ENCODE measurements around the gene VASP. TPM values are rescaled to one million over a fixed set of nuclear protein-coding genes. Genes with fewer than 3 reads are reported as not detected.

VASP gene
- total and polyA plus RNA-seq, 2 donors (not counting 1 experiment from before 2014, with no cell fraction given): 79.5 to 108 TPM

DNA sequence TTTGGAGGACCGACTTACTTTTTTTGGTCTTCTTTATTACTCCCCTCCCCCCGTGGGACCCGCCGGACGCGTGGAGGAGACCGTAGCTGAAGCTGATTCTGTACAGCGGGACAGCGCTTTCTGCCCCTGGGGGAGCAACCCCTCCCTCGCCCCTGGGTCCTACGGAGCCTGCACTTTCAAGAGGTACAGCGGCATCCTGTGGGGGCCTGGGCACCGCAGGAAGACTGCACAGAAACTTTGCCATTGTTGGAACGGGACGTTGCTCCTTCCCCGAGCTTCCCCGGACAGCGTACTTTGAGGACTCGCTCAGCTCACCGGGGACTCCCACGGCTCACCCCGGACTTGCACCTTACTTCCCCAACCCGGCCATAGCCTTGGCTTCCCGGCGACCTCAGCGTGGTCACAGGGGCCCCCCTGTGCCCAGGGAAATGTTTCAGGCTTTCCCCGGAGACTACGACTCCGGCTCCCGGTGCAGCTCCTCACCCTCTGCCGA, 39.1 kb upstream of the VASP start:
- ATAC-seq (ENCODE audit: low read depth): peak; percentile 7
- whole genome bisulfite sequencing (ENCODE audit: insufficient coverage): under 1% methylated on average over 30 of the region's 31 CpGs
- intact Hi-C loops (cut with micrococcal nuclease): loop anchor here (2.0 kb wide), 1 partner anchor 17 kb away; no protein-coding TSS in a partner anchor

GRCh38 chr19:45468803-45469131, 38.5 kb upstream of the VASP start:
- no peak for TF ChIP-seq EZH2 (IDR thresholded peaks at IDR 0.05; ENCODE audit: borderline replicate concordance, insufficient read depth, low read depth, low read length, poor library complexity, severe bottlenecking)
- TF ChIP-seq, protein P1, sequence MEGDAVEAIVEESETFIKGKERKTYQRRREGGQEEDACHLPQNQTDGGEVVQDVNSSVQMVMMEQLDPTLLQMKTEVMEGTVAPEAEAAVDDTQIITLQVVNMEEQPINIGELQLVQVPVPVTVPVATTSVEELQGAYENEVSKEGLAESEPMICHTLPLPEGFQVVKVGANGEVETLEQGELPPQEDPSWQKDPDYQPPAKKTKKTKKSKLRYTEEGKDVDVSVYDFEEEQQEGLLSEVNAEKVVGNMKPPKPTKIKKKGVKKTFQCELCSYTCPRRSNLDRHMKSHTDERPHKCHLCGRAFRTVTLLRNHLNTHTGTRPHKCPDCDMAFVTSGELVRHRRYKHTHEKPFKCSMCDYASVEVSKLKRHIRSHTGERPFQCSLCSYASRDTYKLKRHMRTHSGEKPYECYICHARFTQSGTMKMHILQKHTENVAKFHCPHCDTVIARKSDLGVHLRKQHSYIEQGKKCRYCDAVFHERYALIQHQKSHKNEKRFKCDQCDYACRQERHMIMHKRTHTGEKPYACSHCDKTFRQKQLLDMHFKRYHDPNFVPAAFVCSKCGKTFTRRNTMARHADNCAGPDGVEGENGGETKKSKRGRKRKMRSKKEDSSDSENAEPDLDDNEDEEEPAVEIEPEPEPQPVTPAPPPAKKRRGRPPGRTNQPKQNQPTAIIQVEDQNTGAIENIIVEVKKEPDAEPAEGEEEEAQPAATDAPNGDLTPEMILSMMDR (IDR thresholded peaks at IDR 0.05): no peak
- POLR2A ChIA-PET: interaction anchor here (0.8 to 4.2 kb wide), 13 partner anchors 9 to 301 kb away, joined by 3 to 45 read pairs (median 5); partner anchors contain the start of genes QPCTL and SNRPD2
- intact Hi-C loops (cut with micrococcal nuclease): loop anchor here (1.0 to 2.0 kb wide), 4 partner anchors 10 to 63 kb away; partner anchors contain the start of genes PPP1R13L and VASP
- CTCF ChIA-PET: interaction anchor here (0.8 to 7.3 kb wide), 12 partner anchors 10 to 173 kb away, joined by 3 to 98 read pairs (median 6); partner anchors contain the start of gene PPM1N
- H3K9me3 ChIP-seq (ENCODE audit: control extremely low read depth in 1 of 3, control insufficient read depth in 2 of 3, insufficient read depth in 1 of 3, low read length in 2 of 3): no peaks in the 10 kb centered on the region
- peaks cover 38 to 57% of the 10 kb centered on the region in 2 donors for H3K4me1 ChIP-seq (ENCODE audit: control insufficient read depth in 2 of 2, insufficient read depth in 2 of 2, low read length in 2 of 2)
- H3K79me2 ChIP-seq (ENCODE audit: control insufficient read depth, insufficient read depth, low read length): no peaks in the 10 kb centered on the region
- peak overlapping the region; percentile 99 for H3K9ac ChIP-seq (ENCODE audit: low read length)
- no peak overlapping the region for H2AFZ ChIP-seq (ENCODE audit: insufficient read depth, low read depth, low read length, poor library complexity, severe bottlenecking)
- H3K27me3 ChIP-seq (replicated peaks in 1 of 4; ENCODE audit: control extremely low read depth in 1 of 4, control insufficient read depth in 3 of 4, insufficient read depth in 4 of 4, low read length in 3 of 4): peaks cover 0 to 28% (median 12%) of the 10 kb centered on the region in 4 experiments
- H3K36me3 ChIP-seq (replicated peaks in 1 of 2; ENCODE audit: control extremely low read depth in 1 of 2, control insufficient read depth in 1 of 2, extremely low read depth in 1 of 2, insufficient read depth in 2 of 2, low read length in 1 of 2): no peaks in the 10 kb centered on the region
- DNase-seq (no peak), ATAC-seq (ENCODE audit: low read depth) (peak; percentile 23)
- peak overlapping the region; percentile 96 to 100 for H3K27ac ChIP-seq (ENCODE audit: low read length in 2 of 2)
- under 1% methylated on average over 19 of the region's 19 CpGs for WGBS (ENCODE audit: insufficient coverage)
- Mint-ChIP-seq H3K27ac (peak overlapping the region; percentile 95), H3K9me3 (ENCODE audit: insufficient read depth) (no peaks in the 10 kb centered on the region), H3K4me3 (peak overlapping the region; percentile 92), H3K4me1 (peaks cover 49% of the 10 kb centered on the region), H3K27me3 (peaks cover 21% of the 10 kb centered on the region)
- peaks cover 56% of the 10 kb centered on the region for H4K20me1 ChIP-seq (ENCODE audit: control insufficient read depth, insufficient read depth, low read length, poor library complexity, severe bottlenecking)
- H3K4me2 ChIP-seq (replicated peaks; ENCODE audit: low read depth, low read length, poor library complexity, severe bottlenecking): peak overlapping the region; percentile 93
- H3K4me3 ChIP-seq (ENCODE audit: control extremely low read depth in 1 of 5, extremely low read depth in 1 of 5, insufficient read depth in 1 of 5, low read depth in 2 of 5, low read length in 4 of 5): peak overlapping the region; percentile 68 to 100 (median 95)

More for the DNA sequence above, 39.1 kb upstream of the VASP start:
- no peak for TF ChIP-seq EZH2 (IDR thresholded peaks at IDR 0.05; ENCODE audit: borderline replicate concordance, insufficient read depth, low read depth, low read length, poor library complexity, severe bottlenecking)
- TF ChIP-seq, protein P1 (IDR thresholded peaks at IDR 0.05): no peak
- CTCF ChIA-PET: interaction anchor here (1.1 to 7.3 kb wide), 8 partner anchors 10 to 174 kb away, joined by 3 to 98 read pairs (median 7); no protein-coding TSS in a partner anchor
- Mint-ChIP-seq H3K4me3 (peak overlapping the region; percentile 92), H3K27ac (peak overlapping the region; percentile 95), H3K9me3 (ENCODE audit: insufficient read depth) (no peaks in the 10 kb centered on the region), H3K27me3 (peaks cover 17% of the 10 kb centered on the region), H3K4me1 (peaks cover 49% of the 10 kb centered on the region)
- Histone ChIP-seq H3K27ac (ENCODE audit: low read length in 2 of 2) (peak overlapping the region; percentile 96 to 100), H3K79me2 (ENCODE audit: control insufficient read depth, insufficient read depth, low read length) (no peaks in the 10 kb centered on the region), H3K4me2 (replicated peaks; ENCODE audit: low read depth, low read length, poor library complexity, severe bottlenecking) (peak overlapping the region; percentile 93), H3K4me3 (ENCODE audit: control extremely low read depth in 1 of 5, extremely low read depth in 1 of 5, insufficient read depth in 1 of 5, low read depth in 2 of 5, low read length in 4 of 5) (peak overlapping the region; percentile 68 to 100 (median 95)), H3K4me1 (ENCODE audit: control insufficient read depth in 2 of 2, insufficient read depth in 2 of 2, low read length in 2 of 2) (peaks cover 38 to 57% of the 10 kb centered on the region in 2 donors), H3K9me3 (ENCODE audit: control extremely low read depth in 1 of 3, control insufficient read depth in 2 of 3, insufficient read depth in 1 of 3, low read length in 2 of 3) (no peaks in the 10 kb centered on the region), H2AFZ (ENCODE audit: insufficient read depth, low read depth, low read length, poor library complexity, severe bottlenecking) (no peak overlapping the region), H3K27me3 (replicated peaks in 1 of 4; ENCODE audit: control extremely low read depth in 1 of 4, control insufficient read depth in 3 of 4, insufficient read depth in 4 of 4, low read length in 3 of 4) (peaks cover 0 to 25% (median 11%) of the 10 kb centered on the region in 4 experiments), H4K20me1 (ENCODE audit: control insufficient read depth, insufficient read depth, low read length, poor library complexity, severe bottlenecking) (peaks cover 51% of the 10 kb centered on the region), H3K9ac (ENCODE audit: low read length) (peak overlapping the region; percentile 99), H3K36me3 (replicated peaks in 1 of 2; ENCODE audit: control extremely low read depth in 1 of 2, control insufficient read depth in 1 of 2, extremely low read depth in 1 of 2, insufficient read depth in 2 of 2, low read length in 1 of 2) (no peaks in the 10 kb centered on the region)
- POLR2A ChIA-PET: interaction anchor here (0.7 to 4.2 kb wide), 14 partner anchors 10 to 1714 kb away, joined by 3 to 45 read pairs (median 6); partner anchors contain the start of genes ERCC1, QPCTL and SNRPD2
- DNase-seq: no peak
